HT1080 (cell line): ENCODE measurements around the gene ARHGAP32. TPM values are rescaled to one million over a fixed set of nuclear protein-coding genes. Genes with fewer than 3 reads are reported as not detected.

Experiments used
- DNase-seq: peaks from one replicate; pipeline ENCODE4 v3.0.0-alpha.2; 2015; ENCODE audit warnings: low read depth
- polyA plus RNA-seq, 2 experiments: library from polyadenylated mRNA; depleted of rRNA; stranded (reverse); fragments of >200 nt; gene quantifications; 2 replicates each; pipeline ENCODE4 v1.2.3, GENCODE V29; 2015
- total RNA-seq: library from RNA; depleted of rRNA; stranded (reverse); fragments of >200 nt; shearing (Covaris generic); gene quantifications from 2 replicates; pipeline ENCODE4 v1.2.3, GENCODE V29; 2014; rRNA removed

ARHGAP32 gene
- total RNA-seq, result 8.1 and 9.6 TPM in 2 replicates
- 5.4 and 6.6 TPM in 2 replicates for polyA plus RNA-seq (2015; cell fraction: cytosol; rRNA removed)
- 13.7 and 16.6 TPM in 2 replicates for polyA plus RNA-seq (2015; cell fraction: nucleus; rRNA removed)

DNA sequence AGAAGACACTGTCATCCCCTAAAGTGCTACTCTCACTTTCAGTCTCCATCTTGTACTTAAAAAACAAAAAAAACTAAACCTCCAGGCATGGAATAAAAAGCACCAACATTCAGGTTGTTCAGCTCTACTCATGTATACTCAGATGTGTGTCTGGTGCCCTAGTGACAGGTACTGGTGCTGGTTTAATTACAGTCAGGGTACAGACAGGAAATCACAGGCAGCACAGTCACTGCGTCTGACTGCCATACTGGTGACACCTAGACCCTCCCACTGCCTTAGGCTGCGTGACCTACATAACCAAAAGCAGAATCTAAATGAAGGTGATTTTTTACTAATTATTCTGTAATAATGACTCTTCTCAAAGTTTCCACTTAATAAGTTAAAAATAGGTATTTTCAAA lies at the start of gene ARHGAP32:
ARHGAP32 (minus strand) TSS at position 176 of the 400 bp plus-strand sequence; CDS start at position 49, 127 bp downstream.
- DNase-seq, result no peak

DNA sequence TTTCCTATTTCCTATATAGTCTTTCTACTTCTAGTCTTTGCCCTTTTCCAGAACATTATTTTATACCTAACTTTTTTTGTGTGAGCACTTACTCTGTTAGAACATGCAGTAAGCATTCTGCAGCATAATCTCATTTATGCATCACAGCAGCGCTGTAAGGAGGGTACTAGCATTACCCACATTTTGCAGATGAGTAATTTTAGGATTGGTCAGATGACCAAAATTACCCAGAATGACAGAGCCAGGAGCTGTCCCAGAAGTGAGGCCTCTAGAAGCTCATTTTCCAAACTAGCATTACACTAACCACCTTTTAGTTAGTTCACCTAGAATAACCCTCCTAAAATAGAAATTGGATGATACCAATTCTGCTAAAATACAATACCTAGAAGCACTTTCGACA lies 47.1 kb upstream of the ARHGAP32 start:
- no peak for DNase-seq

GRCh38 chr11:129237880-129238638 lies 45.9 kb upstream of the ARHGAP32 start:
- no peak for DNase-seq

DNA sequence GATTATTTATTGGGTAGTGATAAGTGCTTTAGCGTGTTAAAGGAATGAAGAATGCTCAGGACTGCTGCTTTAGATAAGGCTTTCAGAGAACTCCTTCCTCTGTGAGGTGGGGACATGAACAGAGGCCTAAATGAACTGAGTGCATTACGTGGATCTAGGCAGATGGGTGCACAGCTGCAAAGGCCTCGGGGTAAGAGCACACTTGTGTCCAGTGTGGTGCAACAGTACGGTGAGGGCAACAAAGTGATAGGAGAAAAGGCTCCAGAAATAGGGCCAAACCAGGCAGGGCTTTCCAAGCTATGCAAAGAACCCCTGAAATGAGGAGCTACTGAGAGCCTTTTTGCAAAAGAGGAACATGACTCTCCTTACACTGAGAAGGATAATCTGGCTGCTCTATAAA lies 45.3 kb upstream of the ARHGAP32 start:
- no peak for DNase-seq

- no peak for DNase-seq
These were observed 44.7 kb upstream of the ARHGAP32 start for GRCh38 chr11:129236850-129237249.

- DNase-seq, result no peak
These were observed 42.9 kb upstream of the ARHGAP32 start for GRCh38 chr11:129234978-129235377.

DNA sequence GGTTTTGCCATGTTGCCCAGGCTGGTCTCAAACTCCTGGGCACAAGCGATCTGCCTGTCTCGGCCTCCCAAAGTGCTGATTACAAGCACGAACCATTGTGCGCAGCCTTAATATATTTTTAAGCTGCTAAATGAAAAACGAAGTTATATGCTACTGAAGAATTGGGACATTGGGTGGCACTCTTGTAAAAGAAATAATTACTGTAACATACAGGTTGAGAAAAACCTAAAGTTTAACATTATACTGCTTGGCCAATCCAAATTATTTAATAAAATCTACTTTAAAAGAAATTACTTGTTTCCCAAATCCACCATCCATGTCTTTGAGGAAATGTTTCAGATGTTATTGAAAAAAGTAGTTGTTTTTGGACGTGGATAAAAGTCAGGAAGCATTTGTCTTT lies 37.9 kb upstream of the ARHGAP32 start:
- no peak for DNase-seq

DNA sequence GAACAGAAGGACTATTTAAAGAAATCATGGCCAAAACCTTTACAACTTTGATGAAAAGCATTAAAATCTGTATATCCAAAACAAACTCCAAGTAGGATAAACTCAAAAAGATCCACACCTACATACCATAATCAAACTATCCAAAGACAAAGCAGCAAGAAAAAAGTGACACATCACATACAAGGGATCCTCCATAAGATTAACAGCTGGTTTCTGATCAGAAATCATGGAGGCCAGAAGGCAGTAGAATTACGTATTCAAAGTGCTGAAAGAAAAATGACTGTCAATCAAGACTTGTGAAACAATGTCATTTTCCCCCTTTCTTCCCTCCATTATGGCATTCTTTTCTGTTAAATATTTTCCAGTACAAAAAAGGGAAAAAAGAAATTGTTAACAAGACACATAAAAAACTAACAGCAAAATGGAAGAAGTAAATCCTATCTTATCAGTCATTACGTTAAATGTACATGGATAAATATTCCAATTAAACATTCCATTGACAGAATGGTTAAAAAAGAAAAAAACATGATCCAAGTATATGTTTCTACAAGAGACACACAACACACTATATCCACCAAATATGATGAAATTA lies 34.2 kb upstream of the ARHGAP32 start:
- no peak for DNase-seq

- peak; percentile 91 for DNase-seq
These were observed 33.1 kb upstream of the ARHGAP32 start for GRCh38 chr11:129225190-129225589.

DNA sequence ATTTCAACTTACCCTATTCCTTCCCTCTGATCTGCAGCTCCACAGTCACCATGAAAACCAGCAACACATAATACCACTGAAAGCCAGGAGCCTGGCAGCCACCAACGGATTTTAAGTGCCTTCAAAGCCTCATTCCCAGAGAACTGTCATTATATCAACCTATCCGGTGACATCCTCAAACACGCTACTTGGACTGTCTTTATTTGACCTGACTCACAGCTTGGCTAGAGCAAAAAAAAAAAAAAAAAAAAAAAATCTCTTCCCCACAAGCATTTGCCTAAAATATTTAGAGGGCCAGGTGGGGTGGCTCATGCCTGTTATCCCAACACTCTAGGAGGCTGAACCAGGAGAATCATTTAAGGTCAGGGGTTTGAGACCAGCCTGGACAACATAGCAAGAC lies 32.4 kb upstream of the ARHGAP32 start:
- no peak for DNase-seq

DNA sequence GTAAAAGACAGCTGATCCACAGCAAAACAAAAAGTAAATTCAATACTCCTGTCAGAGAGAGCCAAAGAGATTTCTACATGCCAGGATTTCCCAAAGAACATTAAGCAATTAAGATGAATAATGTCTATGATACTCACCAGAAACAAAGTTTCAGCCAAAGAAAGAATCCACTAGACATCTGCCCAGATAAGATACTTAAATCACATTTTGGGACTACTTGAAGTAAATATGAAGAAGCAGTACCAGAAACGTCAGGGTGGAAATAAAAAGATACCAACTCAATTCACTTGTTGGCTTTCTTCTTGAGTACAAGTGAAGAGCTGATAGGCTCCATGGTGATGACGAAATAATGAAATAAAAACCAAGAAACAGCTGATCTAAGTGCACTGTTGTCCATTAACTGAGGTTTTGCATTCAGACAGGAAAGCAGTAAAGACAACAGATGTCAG lies 31.6 kb upstream of the ARHGAP32 start:
- no peak for DNase-seq

- no peak for DNase-seq
These were observed 31.1 kb upstream of the ARHGAP32 start for GRCh38 chr11:129223260-129223659.

- DNase-seq, result no peak
These were observed 30.0 kb upstream of the ARHGAP32 start for GRCh38 chr11:129222158-129222557.

DNA sequence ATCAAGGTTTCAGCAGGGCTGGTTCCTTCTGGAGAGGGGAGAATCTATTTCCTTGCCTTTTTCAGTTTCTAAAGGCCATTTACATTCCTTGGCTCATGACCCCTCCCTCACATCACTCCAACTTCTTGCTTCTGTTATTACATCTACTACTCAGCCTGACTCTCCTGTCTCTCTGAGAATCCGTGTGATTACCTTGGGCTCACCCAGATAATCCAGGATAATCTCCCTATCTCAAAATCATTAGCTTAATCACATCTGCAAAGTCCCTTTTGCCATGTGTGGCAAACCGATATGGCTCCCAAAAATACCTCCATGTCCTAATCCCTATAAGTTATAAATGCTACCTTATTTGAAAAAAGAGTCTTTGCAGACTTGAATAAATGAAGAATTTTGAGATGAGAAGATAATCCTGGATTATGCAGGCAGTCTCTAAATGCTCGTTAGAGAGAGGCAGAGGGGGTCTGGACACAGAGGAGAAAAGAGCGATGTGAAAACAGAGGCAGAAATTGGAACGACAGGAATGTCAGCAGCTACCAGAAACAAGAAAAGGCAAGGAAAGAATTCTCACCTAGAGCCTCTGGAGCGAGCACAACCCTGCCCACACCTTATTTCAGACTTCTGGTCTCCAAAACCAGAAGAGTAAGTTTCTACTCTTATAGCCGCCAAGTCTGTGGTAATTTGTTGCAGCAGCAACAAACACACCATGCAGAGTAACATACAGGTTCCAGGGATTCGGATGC lies 23.6 kb upstream of the ARHGAP32 start:
- no peak for DNase-seq

- no peak for DNase-seq
These were observed 22.7 kb upstream of the ARHGAP32 start for GRCh38 chr11:129214710-129215295.

DNA sequence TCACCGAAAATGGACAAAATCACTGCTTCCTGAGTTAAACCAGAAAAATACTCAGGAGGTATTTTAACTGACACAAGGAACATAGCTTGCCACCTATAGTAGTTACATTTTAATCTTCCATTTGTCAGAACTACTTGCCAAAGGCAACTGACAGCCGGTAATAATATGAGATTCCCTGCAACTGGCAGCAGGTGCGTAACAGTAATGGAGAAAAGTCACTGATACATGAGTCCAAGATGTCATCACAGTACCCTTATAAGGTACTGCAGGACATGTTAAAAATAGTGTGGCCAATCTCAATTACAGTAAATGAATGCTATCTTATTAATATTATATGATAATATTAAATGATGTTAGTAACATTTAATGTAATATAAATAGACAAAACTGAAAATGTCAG lies 21.1 kb upstream of the ARHGAP32 start:
- DNase-seq, result no peak

DNA sequence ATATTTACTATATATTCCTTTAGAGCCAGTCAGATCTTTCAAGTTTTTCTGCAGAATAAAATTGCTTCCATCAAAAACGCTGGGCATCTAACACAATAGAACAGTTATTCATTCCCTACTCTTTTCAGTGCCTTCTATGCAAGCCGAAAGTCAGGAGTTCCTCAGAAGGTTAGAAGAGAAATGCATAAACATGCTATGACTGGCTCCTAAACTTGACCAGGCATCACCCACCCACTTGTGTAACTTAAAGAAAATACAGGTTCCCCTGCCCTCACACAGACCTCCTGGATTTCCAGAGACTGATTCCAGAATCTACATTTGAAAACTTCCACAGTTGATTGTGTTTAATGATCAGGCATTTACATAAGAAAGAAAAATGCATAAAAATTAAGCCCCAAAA lies 19.3 kb upstream of the ARHGAP32 start:
- no peak for DNase-seq

GRCh38 chr11:129210831-129211181 lies 18.7 kb upstream of the ARHGAP32 start:
- no peak for DNase-seq

DNA sequence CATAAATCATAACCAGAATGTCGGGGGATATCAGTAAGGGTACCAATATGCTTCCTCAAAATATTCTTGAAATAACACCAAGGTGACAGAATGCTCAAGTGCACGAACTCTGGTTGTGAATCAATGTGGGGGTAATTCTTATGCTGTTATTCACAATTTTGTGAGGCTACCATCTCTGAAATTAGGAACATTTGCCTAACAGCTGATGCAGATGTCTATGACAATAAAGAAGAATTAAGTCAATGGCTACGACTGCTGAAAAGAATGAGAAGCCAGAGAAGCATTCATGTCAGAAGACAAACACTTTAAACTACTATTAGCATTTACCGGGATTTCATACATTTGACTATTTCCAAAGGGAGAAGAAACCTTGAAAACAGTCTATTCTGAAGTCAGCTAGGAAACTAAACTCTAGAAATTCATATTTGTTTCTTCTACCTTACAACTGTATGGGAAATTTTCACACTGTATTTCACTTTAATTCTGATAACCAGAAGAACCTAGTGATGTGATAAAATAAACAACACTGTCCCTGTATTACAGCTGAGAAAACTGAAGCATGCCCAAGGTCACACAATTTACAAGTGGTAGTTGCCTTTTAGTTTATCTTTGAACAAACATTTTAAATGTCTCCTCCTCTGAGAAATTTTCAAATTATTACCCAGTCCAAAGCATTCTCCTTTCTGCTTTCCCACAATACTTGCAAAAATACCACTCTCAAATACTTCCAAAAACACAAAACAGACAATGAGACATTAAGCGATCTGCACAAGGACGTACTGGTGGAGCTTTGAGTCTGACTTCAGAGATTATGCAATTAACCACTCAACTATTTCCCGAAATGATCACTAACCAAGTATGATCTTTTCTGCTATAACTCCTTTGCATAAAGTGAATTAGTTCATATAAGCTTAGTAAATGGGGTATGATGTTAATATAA lies 18.0 kb upstream of the ARHGAP32 start:
- no peak for DNase-seq

- DNase-seq, result no peak
These were observed 16.7 kb upstream of the ARHGAP32 start for GRCh38 chr11:129208863-129209262.
